Lower leg skin (tissue), 3 donors: ENCODE measurements around the gene ADGB.

Experiments used
- POLR2A ChIP-seq, 2 donors: fragments of 450-650 bp; IDR thresholded peaks; one replicate each; pipeline ENCODE4 v1.6.1; 2016 to 2017; ENCODE audit warnings: antibody characterized with exemption in 2 of 2, mild to moderate bottlenecking in 1 of 2, moderate library complexity in 1 of 2
- TF ChIP-seq, protein P1 (sequence below), 3 donors: fragments of 450-650 bp; IDR thresholded peaks; one replicate each; pipeline ENCODE4 v1.5.1; 2016; ENCODE audit warnings: antibody characterized with exemption in 3 of 3, mild to moderate bottlenecking in 3 of 3, moderate library complexity in 2 of 3

DNA sequence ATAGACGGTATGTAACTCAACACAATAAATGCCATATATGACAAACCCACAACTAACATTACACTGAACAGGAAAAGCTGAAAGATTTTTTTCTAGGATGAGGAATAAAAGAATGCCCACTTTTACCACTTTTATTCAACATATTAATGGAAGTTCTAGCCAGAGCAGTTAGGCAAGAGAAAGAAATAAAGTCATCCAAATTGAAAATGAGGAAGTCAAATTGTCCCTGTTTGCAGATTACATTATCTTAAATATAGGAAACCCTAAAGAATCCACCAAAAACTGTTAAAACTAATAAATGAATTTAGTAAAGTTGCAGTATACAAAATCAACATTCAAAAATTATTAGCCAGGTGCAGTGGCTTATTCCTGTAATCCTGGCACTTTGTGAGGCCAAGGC lies 24.6 kb upstream of the ADGB start:
- TF ChIP-seq POLR2A (IDR thresholded peaks at IDR 0.05), result no peak
- TF ChIP-seq, protein P1, sequence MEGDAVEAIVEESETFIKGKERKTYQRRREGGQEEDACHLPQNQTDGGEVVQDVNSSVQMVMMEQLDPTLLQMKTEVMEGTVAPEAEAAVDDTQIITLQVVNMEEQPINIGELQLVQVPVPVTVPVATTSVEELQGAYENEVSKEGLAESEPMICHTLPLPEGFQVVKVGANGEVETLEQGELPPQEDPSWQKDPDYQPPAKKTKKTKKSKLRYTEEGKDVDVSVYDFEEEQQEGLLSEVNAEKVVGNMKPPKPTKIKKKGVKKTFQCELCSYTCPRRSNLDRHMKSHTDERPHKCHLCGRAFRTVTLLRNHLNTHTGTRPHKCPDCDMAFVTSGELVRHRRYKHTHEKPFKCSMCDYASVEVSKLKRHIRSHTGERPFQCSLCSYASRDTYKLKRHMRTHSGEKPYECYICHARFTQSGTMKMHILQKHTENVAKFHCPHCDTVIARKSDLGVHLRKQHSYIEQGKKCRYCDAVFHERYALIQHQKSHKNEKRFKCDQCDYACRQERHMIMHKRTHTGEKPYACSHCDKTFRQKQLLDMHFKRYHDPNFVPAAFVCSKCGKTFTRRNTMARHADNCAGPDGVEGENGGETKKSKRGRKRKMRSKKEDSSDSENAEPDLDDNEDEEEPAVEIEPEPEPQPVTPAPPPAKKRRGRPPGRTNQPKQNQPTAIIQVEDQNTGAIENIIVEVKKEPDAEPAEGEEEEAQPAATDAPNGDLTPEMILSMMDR (IDR thresholded peaks at IDR 0.05), result no peak
